Fibroblast of lung (primary cell): ENCODE measurements around the gene CNTFR. TPM values are rescaled to one million over a fixed set of nuclear protein-coding genes. Genes with fewer than 3 reads are reported as not detected.

Experiments
- DNase-seq, 2 donors: peaks; one replicate each; pipeline versions ENCODE4 v3.0.0 to v3.0.0-alpha.2; 2010; ENCODE audit warnings: low read depth in 2 of 2
- H2AFZ ChIP-seq: 2 replicates; pipeline ENCODE4 v1.5.1; 2012; ENCODE audit warnings: low read length, control low read depth, inconsistent platforms
- H3K27ac ChIP-seq: 2 replicates; pipeline ENCODE4 v1.5.1; 2011; ENCODE audit warnings: low read length, control low read depth; ENCODE audit not compliant: insufficient read depth
- H3K27me3 ChIP-seq: 2 replicates; pipeline ENCODE4 v1.5.1; 2011; ENCODE audit warnings: mild to moderate bottlenecking, low read length; ENCODE audit not compliant: control insufficient read depth, insufficient read depth
- H3K36me3 ChIP-seq: 2 replicates; pipeline ENCODE4 v1.5.1; 2011; ENCODE audit warnings: low read length; ENCODE audit not compliant: control insufficient read depth, insufficient read depth
- H3K4me1 ChIP-seq: 2 replicates; pipeline ENCODE4 v1.5.1; 2011; ENCODE audit warnings: low read length; ENCODE audit not compliant: control insufficient read depth, insufficient read depth; ENCODE audit errors: extremely low read depth
- H3K4me2 ChIP-seq: 2 replicates; pipeline ENCODE4 v1.5.1; 2011; ENCODE audit warnings: low read length, control low read depth; ENCODE audit not compliant: insufficient read depth; ENCODE audit errors: extremely low read depth
- H3K4me3 ChIP-seq, 4 experiments: fragments of 200-600 bp in 1 of 4; sonication (generic) in 1 of 4; replicated peaks in 1 of 4; 2 replicates each; pipeline ENCODE4 v1.5.1; 2011 to 2016; ENCODE audit warnings: low read length in 4 of 4, low read depth in 3 of 4, mild to moderate bottlenecking in 3 of 4, control low read depth in 2 of 4, inconsistent platforms in 1 of 4, mixed read lengths in 1 of 4; ENCODE audit not compliant: insufficient read depth in 1 of 4; ENCODE audit errors: control extremely low read depth in 1 of 4
- H3K79me2 ChIP-seq: 2 replicates; pipeline ENCODE4 v1.5.1; 2012; ENCODE audit warnings: mild to moderate bottlenecking, low read length, inconsistent platforms; ENCODE audit not compliant: control insufficient read depth, insufficient read depth
- H3K9ac ChIP-seq: 2 replicates; pipeline ENCODE4 v1.5.1; 2011; ENCODE audit warnings: mild to moderate bottlenecking, low read length, control low read depth; ENCODE audit not compliant: insufficient read depth
- H3K9me3 ChIP-seq: 2 replicates; pipeline ENCODE4 v1.5.1; 2012; ENCODE audit warnings: low read depth, low read length; ENCODE audit not compliant: control insufficient read depth, insufficient read depth
- H4K20me1 ChIP-seq: 2 replicates; pipeline ENCODE4 v1.5.1; 2011; ENCODE audit warnings: low read length; ENCODE audit not compliant: control insufficient read depth, insufficient read depth; ENCODE audit errors: extremely low read depth
- CTCF ChIP-seq, 2 donors: IDR thresholded peaks in 1 of 2; conservative IDR thresholded peaks in 1 of 2; 1 replicate in 1 of 2; 2 replicates in 1 of 2; pipeline ENCODE4 v1.5.1; 2011 to 2012; ENCODE audit warnings: low read length in 2 of 2, control low read depth in 1 of 2, inconsistent platforms in 1 of 2, low read depth in 1 of 2, mild to moderate bottlenecking in 1 of 2
- EZH2 ChIP-seq: IDR thresholded peaks from 2 replicates; pipeline ENCODE4 v1.5.1; 2012; ENCODE audit warnings: low read length, control low read depth, mild to moderate bottlenecking; ENCODE audit errors: missing control alignments
- polyA plus RNA-seq, 2 donors: library from polyadenylated mRNA; depleted of rRNA in 1 of 2; stranded (reverse) in 1 of 2; unstranded in 1 of 2; fragments of >200 nt; gene quantifications; 2 replicates each; pipeline ENCODE4 v1.2.1, GENCODE V29; 2011 to 2012; ENCODE audit warnings: missing spikeins in 1 of 2
- total RNA-seq: library from RNA; depleted of rRNA; stranded (reverse); fragments of >200 nt; gene quantifications from 2 replicates; pipeline ENCODE4 v1.2.1, GENCODE V29; 2014

CNTFR gene
- total and polyA plus RNA-seq, 2 donors (not counting 1 experiment from before 2014, with no cell fraction given) = not detected

GRCh38 chr9:34592895-34593601, 3.5 kb upstream of the CNTFR start:
- no peak overlapping the region for H3K4me3 ChIP-seq
- no peak overlapping the region for H3K9ac ChIP-seq
- H3K27ac ChIP-seq = no peak overlapping the region
- no peak overlapping the region for H3K4me2 ChIP-seq
- no peaks in the 10 kb centered on the region for H4K20me1 ChIP-seq
- H3K27me3 ChIP-seq = peaks cover 52% of the 10 kb centered on the region
- H3K4me1 ChIP-seq = no peaks in the 10 kb centered on the region
- DNase-seq = no peak
- no peaks in the 10 kb centered on the region for H3K36me3 ChIP-seq
- no peaks in the 10 kb centered on the region for H3K9me3 ChIP-seq
- H2AFZ ChIP-seq = no peak overlapping the region
- peak; percentile 4 for TF ChIP-seq EZH2
- TF ChIP-seq CTCF (conservative IDR thresholded peaks at IDR 0.05 in 1 of 2, IDR thresholded peaks at IDR 0.05 in 1 of 2; ENCODE audit: low read depth in 1 of 2, low read length in 2 of 2) = no peak
- no peaks in the 10 kb centered on the region for H3K79me2 ChIP-seq

GRCh38 chr9:34591917-34592866, 2.7 kb upstream of the CNTFR start:
- TF ChIP-seq CTCF (conservative IDR thresholded peaks at IDR 0.05 in 1 of 2, IDR thresholded peaks at IDR 0.05 in 1 of 2; ENCODE audit: low read depth in 1 of 2, low read length in 2 of 2) (no peak), EZH2 (no peak)
- no peak overlapping the region for H3K4me2 ChIP-seq
- H3K4me3 ChIP-seq = no peak overlapping the region

GRCh38 chr9:34591248-34591916, 1.9 kb upstream of the CNTFR start:
- DNase-seq = peak; percentile 58 to 71
- H3K27ac ChIP-seq = no peak overlapping the region
- no peaks in the 10 kb centered on the region for H4K20me1 ChIP-seq
- H3K4me1 ChIP-seq = no peaks in the 10 kb centered on the region
- no peak overlapping the region for H3K9ac ChIP-seq
- peak; percentile 97 for TF ChIP-seq EZH2
- peak; percentile 74 to 80 for TF ChIP-seq CTCF (conservative IDR thresholded peaks at IDR 0.05 in 1 of 2, IDR thresholded peaks at IDR 0.05 in 1 of 2; ENCODE audit: low read depth in 1 of 2, low read length in 2 of 2)
- no peak overlapping the region for H3K4me3 ChIP-seq
- H3K79me2 ChIP-seq = no peaks in the 10 kb centered on the region
- H3K4me2 ChIP-seq = no peak overlapping the region
- no peak overlapping the region for H2AFZ ChIP-seq
- H3K27me3 ChIP-seq = peaks cover 68% of the 10 kb centered on the region
- no peaks in the 10 kb centered on the region for H3K9me3 ChIP-seq
- H3K36me3 ChIP-seq = no peaks in the 10 kb centered on the region

More at GRCh38 chr9:34591917-34592866, 2.7 kb upstream of the CNTFR start:
- H2AFZ ChIP-seq = no peak overlapping the region
- peaks cover 60% of the 10 kb centered on the region for H3K27me3 ChIP-seq
- H3K9me3 ChIP-seq = no peaks in the 10 kb centered on the region
- H3K9ac ChIP-seq = no peak overlapping the region
- no peak for DNase-seq
- no peaks in the 10 kb centered on the region for H3K36me3 ChIP-seq
- no peaks in the 10 kb centered on the region for H4K20me1 ChIP-seq
- H3K4me1 ChIP-seq = no peaks in the 10 kb centered on the region
- no peak overlapping the region for H3K27ac ChIP-seq
- H3K79me2 ChIP-seq = no peaks in the 10 kb centered on the region
